GM19438 (cell line): ENCODE data around the gene PILRA.
"Not testable (repeated sequence)": the region's sequence is repeated elsewhere in the genome, so short reads cannot be mapped to it uniquely, and the experiment has no call there.

Experiments
- ATAC-seq: cut with Tn5 transposase; IDR thresholded peaks from one replicate; pipeline ENCODE4 v1.9.1; 2021; ENCODE audit warnings: low read depth; ENCODE audit not compliant: unreplicated experiment

The PILRA gene

GRCh38 chr7:100376066-100376465 lies 2.8 kb downstream of the PILRA start:
- ATAC-seq = no peak

DNA sequence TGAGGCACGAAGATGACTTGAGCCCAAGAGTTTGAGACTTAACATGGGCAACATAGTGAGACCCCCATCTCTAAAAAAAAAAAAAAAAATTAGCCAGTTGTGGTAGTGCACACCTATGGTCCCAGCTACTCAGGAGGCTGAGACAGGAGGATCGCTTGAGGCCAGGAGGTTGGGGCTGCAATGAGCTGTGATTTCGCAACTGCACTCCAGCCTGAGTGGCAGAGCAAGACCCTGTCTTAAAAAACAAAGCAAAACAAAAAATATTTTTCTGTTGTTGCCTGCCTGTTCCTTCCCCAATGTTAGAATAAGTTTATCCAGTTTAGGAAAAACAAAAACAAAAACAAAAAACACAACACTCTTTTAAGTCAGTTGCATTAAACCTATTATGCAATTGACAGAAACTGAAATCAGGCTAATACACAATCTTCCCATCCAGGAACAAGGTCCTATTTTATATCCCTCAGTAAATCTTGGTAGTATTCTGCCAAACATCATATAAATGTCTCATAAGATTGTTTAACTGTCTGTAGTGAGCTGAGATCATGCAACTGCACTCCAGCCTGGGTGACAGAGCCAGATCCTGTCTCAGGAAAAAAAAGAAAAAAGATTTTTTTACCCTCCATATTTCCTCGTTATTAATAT lies 4.9 kb downstream of the PILRA start:
- ATAC-seq = no peak

DNA sequence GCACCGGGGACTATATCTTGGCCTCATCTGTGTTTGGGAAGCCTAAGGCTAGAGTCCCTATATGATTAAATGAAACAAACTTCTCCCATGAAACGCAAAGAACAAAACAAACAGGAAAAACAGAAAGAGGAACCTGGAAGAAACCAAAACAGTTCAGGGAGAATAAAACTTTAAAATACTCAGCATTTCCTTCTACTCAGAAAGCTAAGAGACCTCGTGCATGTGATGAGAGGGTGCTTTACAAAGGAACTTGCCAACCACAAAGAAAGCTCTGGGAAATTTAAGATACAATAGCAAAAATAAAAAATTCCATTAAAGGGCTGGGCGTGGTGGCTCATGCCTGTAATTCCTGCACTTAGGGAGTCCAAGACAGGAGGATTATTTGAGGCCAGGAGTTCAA lies 6.9 kb downstream of the PILRA start:
- ATAC-seq = no peak

DNA sequence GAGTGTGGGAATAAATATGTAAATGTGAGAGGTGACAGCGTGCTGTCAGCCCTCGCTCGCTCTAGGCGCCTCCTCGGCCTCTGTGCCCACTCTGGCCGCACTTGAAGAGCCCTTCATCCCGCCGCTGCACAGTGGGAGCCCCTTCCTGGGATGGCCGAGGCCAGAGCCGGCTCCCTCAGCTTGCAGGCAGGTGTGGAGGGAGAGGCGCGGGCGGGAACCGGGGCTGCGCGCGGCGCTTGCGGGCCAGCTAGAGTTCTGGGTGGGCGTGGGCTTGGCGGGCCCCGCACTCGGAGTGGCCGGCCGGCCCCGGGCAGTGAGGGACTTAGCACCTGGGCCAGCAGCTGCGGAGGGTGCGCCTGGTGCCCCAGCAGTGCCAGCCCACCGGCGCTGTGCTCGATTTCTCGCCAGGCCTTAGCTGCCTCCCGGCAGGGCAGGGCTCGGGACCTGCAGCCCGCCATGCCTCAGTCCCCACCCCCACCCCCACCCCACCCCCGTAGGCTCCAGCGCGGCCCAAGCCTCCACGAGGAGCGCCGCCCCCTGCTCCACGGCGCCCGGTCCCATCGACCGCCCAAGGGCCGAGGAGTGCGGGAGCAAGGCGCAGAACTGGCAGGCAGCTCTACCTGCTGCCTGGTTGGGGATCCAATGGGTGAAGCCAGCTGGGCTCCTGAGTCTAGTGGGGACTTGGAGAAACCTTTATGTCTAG lies 8.4 kb downstream of the PILRA start:
- not testable (repeated sequence) for ATAC-seq

DNA sequence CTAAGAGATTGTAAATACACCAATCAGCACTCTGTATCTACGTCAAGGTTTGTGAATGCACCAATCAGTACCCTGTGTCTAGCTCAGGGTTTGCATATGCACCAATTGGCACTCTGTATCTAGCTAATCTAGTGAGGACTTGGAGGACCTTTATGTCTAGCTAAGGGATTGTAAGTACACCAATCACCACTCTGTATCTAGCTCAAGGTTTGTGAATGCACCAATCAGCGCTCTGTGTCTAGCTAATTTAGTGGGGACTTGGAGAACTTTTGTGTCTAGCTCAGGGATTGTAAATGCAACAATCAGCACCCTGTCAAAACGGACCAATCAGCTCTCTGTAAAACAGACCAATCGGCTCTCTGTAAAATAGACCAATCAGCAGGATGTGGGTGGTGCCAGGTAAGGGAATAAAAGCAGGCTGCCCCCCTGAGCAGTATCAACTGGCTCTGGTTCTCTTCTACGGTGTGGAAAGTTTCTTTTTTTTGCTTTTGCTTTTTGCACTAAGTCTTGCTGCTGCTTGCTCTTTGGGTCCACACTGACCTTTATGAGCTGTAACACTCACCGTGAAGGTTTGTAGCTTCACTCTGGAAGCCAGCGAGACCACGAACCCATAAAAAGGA lies 9.1 kb downstream of the PILRA start:
- not testable (repeated sequence) for ATAC-seq

- no peak for ATAC-seq
Observed at GRCh38 chr7:100384628-100385294, 11.5 kb downstream of the PILRA start.

- ATAC-seq = no peak
Observed at GRCh38 chr7:100386940-100387339, 13.7 kb downstream of the PILRA start.

GRCh38 chr7:100387695-100388094 lies 14.4 kb downstream of the PILRA start:
- ATAC-seq = no peak

DNA sequence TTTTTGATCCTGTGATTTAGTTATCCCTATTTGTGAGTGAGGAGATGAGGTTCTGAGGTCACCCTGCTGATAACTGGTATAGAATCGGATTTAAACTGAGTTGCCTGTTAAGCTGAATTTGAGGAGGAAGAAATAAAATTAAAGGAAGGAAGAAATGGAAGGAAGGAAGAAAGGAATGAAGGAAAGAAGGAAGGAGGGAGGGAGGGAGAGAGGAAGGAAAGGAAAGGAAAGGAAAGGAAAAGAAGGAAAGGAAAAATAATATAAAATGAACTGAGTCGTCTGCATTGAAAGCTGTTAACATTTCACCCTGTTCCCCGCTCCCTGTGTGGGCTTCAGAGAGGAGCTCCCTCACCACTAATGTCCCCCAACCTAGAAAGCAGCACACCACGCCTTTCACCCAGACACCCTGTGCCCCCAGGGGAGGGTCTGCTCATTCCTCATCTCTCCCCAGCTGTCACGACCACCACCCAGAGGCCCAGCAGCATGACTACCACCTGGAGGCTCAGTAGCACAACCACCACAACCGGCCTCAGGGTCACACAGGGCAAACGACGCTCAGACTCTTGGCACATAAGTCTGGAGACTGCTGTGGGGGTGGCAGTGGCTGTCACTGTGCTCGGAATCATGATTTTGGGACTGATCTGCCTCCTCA lies 16.3 kb downstream of the PILRA start:
- ATAC-seq = no peak

DNA sequence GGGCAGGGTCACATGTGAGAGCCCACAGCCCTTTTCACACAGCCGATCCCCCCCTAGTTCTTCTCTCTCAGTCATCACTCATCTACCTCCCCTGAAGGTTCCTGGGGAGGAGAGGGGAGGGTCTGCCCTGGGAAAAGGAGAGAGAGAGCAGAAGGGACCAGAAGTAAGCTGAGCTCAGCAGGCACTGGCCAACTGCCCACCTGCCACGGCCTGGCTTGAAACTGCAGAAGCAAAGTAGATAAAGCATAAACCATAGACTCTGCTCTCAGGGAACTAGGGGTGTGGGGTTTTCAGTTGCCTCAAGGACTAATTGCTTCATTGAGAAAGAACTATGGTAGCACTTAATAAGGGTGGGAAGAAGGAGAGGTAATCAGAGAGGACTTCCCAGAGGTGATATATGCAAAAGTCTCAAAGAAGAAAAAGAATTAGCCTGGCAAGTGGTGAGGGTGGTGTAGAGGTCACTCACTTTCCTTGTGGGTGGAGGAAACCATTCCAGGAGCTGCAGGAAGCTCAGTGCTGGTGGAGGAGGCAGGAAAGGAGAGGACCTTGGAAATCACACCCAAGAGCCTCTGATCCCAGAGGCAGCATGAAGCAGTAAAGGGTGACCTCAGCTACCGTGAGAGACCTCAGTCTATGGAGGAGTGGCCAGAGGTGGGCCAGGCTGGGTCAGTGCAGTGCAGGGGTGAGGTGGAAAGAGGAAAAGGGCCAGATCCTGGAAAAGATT lies 17.2 kb downstream of the PILRA start:
- ATAC-seq = no peak

DNA sequence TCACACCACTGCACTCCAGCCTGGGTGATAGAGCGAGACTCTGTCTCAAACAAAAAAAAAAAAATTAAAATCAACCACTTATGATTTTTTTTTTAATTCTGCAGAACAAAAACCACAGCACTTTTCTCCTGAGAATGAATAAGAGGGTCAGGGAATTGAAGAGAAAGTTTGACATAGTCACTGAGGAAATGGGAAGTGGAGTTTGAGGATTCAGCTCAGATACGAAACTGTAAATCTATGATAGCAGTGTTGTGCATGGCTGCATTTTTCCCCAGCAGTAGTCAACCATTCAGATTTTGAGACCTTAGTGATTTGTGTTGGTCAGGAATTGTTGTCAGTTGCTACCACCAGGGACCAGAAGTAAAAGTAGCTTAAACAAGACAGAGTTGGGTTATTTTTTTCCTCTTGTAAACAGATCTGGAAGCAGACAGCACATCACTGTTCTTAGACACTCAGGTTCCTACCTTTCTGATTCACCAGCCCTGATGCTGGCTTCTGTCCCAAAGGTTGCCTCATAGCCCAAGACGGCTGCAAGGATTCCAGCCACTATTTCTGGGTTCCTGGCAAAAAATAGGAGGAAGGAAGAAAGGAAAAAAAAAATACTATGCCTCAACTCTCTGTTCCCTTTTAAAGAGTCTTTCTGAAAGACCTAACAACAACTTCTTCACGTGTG lies 20.1 kb downstream of the PILRA start:
- ATAC-seq = no peak

DNA sequence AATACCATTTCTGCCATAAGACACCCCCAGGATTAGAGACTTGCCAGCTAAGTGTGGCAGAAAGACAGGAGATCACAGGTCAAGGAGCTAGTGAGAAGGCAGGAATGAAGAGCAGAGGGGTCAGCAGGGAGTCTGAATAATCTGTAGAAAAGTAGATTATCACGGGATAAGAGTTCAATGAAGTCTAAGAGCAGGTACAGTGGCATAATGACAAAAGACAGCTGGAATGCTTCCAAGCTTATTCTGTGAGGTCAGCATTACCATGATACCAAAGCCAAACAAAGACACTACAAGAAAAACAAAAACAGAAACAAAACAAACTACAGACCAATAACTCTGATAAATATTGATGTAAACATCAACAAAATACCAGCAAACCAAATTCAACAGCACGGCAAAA lies 20.8 kb downstream of the PILRA start:
- no peak for ATAC-seq

GRCh38 chr7:100396421-100396982 lies 23.2 kb downstream of the PILRA start:
- peak; percentile 86 for ATAC-seq

- ATAC-seq = no peak
Observed at GRCh38 chr7:100397315-100398081, 24.2 kb downstream of the PILRA start.

GRCh38 chr7:100398239-100398638 lies 25.0 kb downstream of the PILRA start:
- no peak for ATAC-seq

DNA sequence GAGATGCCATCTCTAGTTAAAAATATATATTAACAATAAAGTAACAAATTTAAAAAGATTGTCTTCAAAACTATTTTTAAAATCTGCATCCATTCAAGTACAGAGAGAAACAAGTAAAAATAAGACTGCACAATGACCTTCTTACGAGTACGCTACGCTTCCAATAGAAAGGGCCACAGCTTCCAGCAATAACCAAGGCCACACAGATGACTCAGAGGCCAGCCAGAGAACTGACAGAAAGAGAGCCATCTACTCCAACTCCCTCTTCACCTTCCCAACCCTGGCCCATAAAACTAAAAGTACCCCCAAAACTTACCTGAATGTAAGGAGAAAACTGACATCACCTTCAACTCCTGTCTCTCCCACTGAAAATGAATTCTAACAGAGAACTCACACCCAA lies 26.8 kb downstream of the PILRA start:
- ATAC-seq = no peak

DNA sequence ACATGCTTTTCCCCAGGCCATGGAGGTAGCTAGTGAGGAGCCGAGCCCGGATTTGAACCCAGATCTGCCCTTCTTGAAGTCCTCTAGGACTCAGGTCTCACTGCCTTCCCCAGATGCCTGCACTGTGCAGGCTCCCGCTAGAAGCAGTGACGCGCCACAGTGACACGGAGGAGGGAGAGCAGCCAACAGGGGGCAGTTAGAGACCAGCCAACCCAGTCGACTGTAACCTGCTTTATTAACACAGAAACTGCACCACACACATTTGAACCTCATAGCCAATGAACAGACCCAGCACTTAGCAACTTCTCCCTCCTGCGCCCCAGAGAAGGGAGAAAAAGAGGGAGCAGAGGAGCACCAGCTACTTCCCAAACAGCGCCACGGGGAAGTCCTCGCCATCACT lies 27.4 kb downstream of the PILRA start:
- ATAC-seq = no peak

DNA sequence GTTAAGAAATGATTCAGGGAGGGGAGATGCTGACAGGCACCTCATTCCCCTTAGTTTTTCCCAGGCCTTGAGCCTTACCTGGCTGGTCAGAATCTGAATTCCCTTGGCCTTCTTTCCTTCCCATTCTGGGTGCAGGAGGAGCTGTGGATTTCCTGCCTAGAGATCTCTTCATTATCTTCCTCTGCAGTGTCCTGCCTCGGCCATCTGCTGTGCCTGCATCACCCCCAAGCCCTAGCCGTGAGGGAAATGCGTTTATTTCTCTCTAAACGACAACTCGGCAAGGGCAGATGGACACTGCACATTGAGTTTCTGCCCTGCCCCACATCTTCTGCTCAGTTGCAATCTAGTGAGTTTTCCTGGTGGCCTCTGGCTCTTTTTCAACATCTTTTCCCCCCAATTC lies 28.5 kb downstream of the PILRA start:
- ATAC-seq = no peak

DNA sequence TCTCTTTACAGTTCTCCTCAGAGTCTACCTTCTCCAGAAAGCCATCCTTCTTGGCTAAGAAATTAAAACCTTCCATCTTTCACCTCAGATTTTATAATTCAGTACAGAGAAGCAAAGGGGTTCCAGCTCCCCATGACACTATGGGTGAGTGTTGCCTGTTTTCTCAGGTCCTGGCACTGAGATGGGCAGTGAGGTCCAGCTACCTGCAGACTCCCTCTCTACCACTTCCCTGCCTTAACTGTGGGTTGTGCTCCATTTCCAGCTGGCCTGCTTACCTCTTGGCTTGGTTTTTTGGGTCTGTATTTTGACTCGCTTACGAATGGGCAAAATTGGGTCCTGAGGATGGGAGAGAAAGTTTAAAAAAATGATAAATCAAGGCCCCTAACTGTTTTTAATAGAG lies 29.0 kb downstream of the PILRA start:
- no peak for ATAC-seq
